ENCODE measurements around the gene ILK.

ILK gene

GRCh38 chr11:6637871-6638270 is 34.3 kb downstream of the ILK start:
- no peak for TF ChIP-seq CTCF (IDR thresholded peaks at IDR 0.05; ENCODE audit: insufficient read depth, low read depth, low read length, missing control alignments)
- DNase-seq (ENCODE audit: low read depth), result no peak
- H3K4me3 ChIP-seq (ENCODE audit: low read depth, low read length), result no peak overlapping the region

GRCh38 chr11:6638429-6638828 is 34.9 kb downstream of the ILK start:
- no peak for DNase-seq (ENCODE audit: low read depth)
- no peak overlapping the region for H3K4me3 ChIP-seq (ENCODE audit: low read depth, low read length)
- TF ChIP-seq CTCF (IDR thresholded peaks at IDR 0.05; ENCODE audit: insufficient read depth, low read depth, low read length, missing control alignments), result no peak

GRCh38 chr11:6640036-6640984 is 36.7 kb downstream of the ILK start:
- H3K4me3 ChIP-seq (ENCODE audit: low read depth, low read length), result no peak overlapping the region
- no peak for DNase-seq (ENCODE audit: low read depth)
- TF ChIP-seq CTCF (IDR thresholded peaks at IDR 0.05; ENCODE audit: insufficient read depth, low read depth, low read length, missing control alignments), result no peak

- TF ChIP-seq CTCF (IDR thresholded peaks at IDR 0.05; ENCODE audit: insufficient read depth, low read depth, low read length, missing control alignments), result no peak
- H3K4me3 ChIP-seq (ENCODE audit: low read depth, low read length), result no peak overlapping the region
- DNase-seq (ENCODE audit: low read depth), result no peak
These were observed 37.6 kb downstream of the ILK start for GRCh38 chr11:6640985-6641701.

- TF ChIP-seq CTCF (IDR thresholded peaks at IDR 0.05; ENCODE audit: insufficient read depth, low read depth, low read length, missing control alignments), result no peak
- H3K4me3 ChIP-seq (ENCODE audit: low read depth, low read length), result no peak overlapping the region
- no peak for DNase-seq (ENCODE audit: low read depth)
These were observed 39.4 kb downstream of the ILK start for GRCh38 chr11:6642957-6643356.

- TF ChIP-seq CTCF (IDR thresholded peaks at IDR 0.05; ENCODE audit: insufficient read depth, low read depth, low read length, missing control alignments), result no peak
- DNase-seq (ENCODE audit: low read depth), result peak; percentile 60
- no peak overlapping the region for H3K4me3 ChIP-seq (ENCODE audit: low read depth, low read length)
These were observed 42.5 kb downstream of the ILK start for GRCh38 chr11:6646071-6646470.

Data from GM12865 (cell line).